A549 (cell line): ENCODE results near the gene TEFM. TPM values are rescaled to one million over a fixed set of nuclear protein-coding genes. Genes with fewer than 3 reads are reported as not detected.
A peak's percentile ranks its signal among the peaks of the same experiment; 100 is the strongest.

Experiments used
- ATAC-seq, 2 experiments: fragments of 200-7000 bp in 1 of 2; fragments of >200 bp in 1 of 2; cut with Nextera tagmentation in 1 of 2; cut with Tn5 transposase in 1 of 2; 3 replicates each; pipeline versions ENCODE4 v1.8.0 to v1.9.1; 2018 to 2020; ENCODE audit warnings: mild to moderate bottlenecking in 1 of 2, moderate library complexity in 1 of 2
- CTCF ChIA-PET: fragments of 300-600 bp; sonication (Branson Sonifier 250); formaldehyde crosslinking; extraction: SDS; loops from one replicate; lab custom pipeline; 2021; ENCODE audit warnings: antibody characterized with exemption, inconsistent platforms; lab: Yijun Ruan, JAX
- POLR2A ChIA-PET: fragments of 350-600 bp; formaldehyde crosslinking; extraction: SDS; loops from one replicate; lab custom pipeline; 2021; ENCODE audit warnings: antibody characterized with exemption, inconsistent platforms; lab: Yijun Ruan, JAX
- DNase-seq, 2 experiments: peaks; one replicate each; pipeline versions ENCODE4 v3.0.0 to v3.0.0-alpha.2; 2011 to 2016; ENCODE audit warnings: low read depth in 1 of 2, low spot score in 1 of 2
- FAIRE-seq: peaks from 2 replicates; lab custom pipeline; 2011; peaks lifted over from hg19 to GRCh38; lab: Jason Lieb, UNC
- H3K27ac ChIP-seq, 2 experiments: fragments of >200 bp; sonication (Bioruptor Twin); formaldehyde crosslinking; 3 replicates each; pipeline ENCODE4 v1.5.1; 2016 to 2017
- H3K4me1 ChIP-seq: fragments of >200 bp; sonication (Bioruptor Twin); formaldehyde crosslinking; 3 replicates; pipeline ENCODE4 v1.6.1; 2016
- H3K4me2 ChIP-seq: fragments of >200 bp; sonication (Bioruptor Twin); formaldehyde crosslinking; 3 replicates; pipeline ENCODE4 v1.6.1; 2016
- H3K4me3 ChIP-seq: fragments of >200 bp; sonication (Bioruptor Twin); formaldehyde crosslinking; 3 replicates; pipeline ENCODE4 v1.5.1; 2016
- H3K9me3 ChIP-seq: fragments of >200 bp; sonication (Bioruptor Twin); formaldehyde crosslinking; 3 replicates; pipeline ENCODE4 v1.6.1; 2016
- CBX2 ChIP-seq: fragments of 200-600 bp; sonication (generic); IDR thresholded peaks from 2 replicates; pipeline ENCODE4 v1.6.1; 2016; ENCODE audit warnings: low read depth, mild to moderate bottlenecking, borderline replicate concordance
- CBX8 ChIP-seq: fragments of 200-600 bp; sonication (generic); IDR thresholded peaks from 2 replicates; pipeline ENCODE4 v1.6.1; 2016
- EP300 ChIP-seq, 2 experiments: fragments of >200 bp; sonication (Bioruptor Twin); formaldehyde crosslinking; IDR thresholded peaks; 2 replicates in 1 of 2; 3 replicates in 1 of 2; pipeline ENCODE4 v1.6.1; 2016 to 2017
- JUNB ChIP-seq: fragments of >200 bp; sonication (Bioruptor Twin); formaldehyde crosslinking; IDR thresholded peaks from 2 replicates; pipeline ENCODE4 v1.6.1; 2016
- MAFK ChIP-seq: fragments of 450-650 bp; IDR thresholded peaks from 2 replicates; pipeline ENCODE4 v1.6.1; 2014; ENCODE audit not compliant: partially characterized antibody
- RCOR1 ChIP-seq: fragments of 150-350 bp; IDR thresholded peaks from 2 replicates; pipeline ENCODE4 v1.6.1; 2014; ENCODE audit warnings: antibody characterized with exemption, low read length, low read depth
- RNF2 ChIP-seq: fragments of 200-600 bp; sonication (generic); IDR thresholded peaks from 2 replicates; pipeline ENCODE4 v1.6.1; 2016; ENCODE audit warnings: low read depth, mild to moderate bottlenecking, antibody characterized with exemption, moderate library complexity, borderline replicate concordance
- ZFP36 ChIP-seq: fragments of 450-650 bp; IDR thresholded peaks from 2 replicates; pipeline ENCODE4 v1.6.1; 2014; ENCODE audit warnings: borderline replicate concordance; ENCODE audit not compliant: partially characterized antibody
- ZSCAN20 ChIP-seq: fragments of 250-450 bp; sonication (Bioruptor Pico); IDR thresholded peaks from 2 replicates; pipeline ENCODE4 v1.8.0; 2022; ENCODE audit warnings: mild to moderate bottlenecking, moderate library complexity
- WGBS: methylation state at CpG from one replicate; pipeline ENCODE4 v1.1.6; 2017; ENCODE audit errors: missing lambda C conversion rate; 5-methylcytosine and 5-hydroxymethylcytosine counted together
- polyA plus RNA-seq, 4 experiments: library from polyadenylated mRNA; depleted of rRNA in 3 of 4; stranded (reverse); fragments of >200 nt; fragmentation: RNase III in 1 of 4; extraction: RNeasy Plus Mini Kit Qiagen cat#74134 plus additional on column Dnase treatment in 1 of 4; gene quantifications; 2 replicates in 3 of 4; 3 replicates in 1 of 4; pipeline ENCODE4 v1.2.3, GENCODE V29; 2011 to 2017
- TF ChIP-seq, protein P1 (sequence below): fragments of >200 bp; sonication (Bioruptor Twin); formaldehyde crosslinking; IDR thresholded peaks from 2 replicates; pipeline ENCODE4 v1.6.1; 2016
- TF ChIP-seq, protein P2 (sequence below): fragments of 150-350 bp; IDR thresholded peaks from 2 replicates; pipeline ENCODE4 v1.6.1; 2014; ENCODE audit warnings: low read depth, mild to moderate bottlenecking, low read length
- TF ChIP-seq, protein P3 (sequence below): fragments of 250-450 bp; sonication (Bioruptor Pico); IDR thresholded peaks from 2 replicates; pipeline ENCODE4 v1.5.0; 2020; ENCODE audit warnings: low read depth, mild to moderate bottlenecking, moderate library complexity
- TF ChIP-seq, protein P4 (sequence below): fragments of 250-450 bp; sonication (Bioruptor Pico); IDR thresholded peaks from 2 replicates; pipeline ENCODE4 v1.5.0; 2021; ENCODE audit warnings: mild to moderate bottlenecking, moderate library complexity, borderline replicate concordance

TEFM gene
- polyA plus RNA-seq, 2 of the 4 experiments (the other 2 are of a cell fraction) = 26.8 to 27.5 TPM

DNA sequence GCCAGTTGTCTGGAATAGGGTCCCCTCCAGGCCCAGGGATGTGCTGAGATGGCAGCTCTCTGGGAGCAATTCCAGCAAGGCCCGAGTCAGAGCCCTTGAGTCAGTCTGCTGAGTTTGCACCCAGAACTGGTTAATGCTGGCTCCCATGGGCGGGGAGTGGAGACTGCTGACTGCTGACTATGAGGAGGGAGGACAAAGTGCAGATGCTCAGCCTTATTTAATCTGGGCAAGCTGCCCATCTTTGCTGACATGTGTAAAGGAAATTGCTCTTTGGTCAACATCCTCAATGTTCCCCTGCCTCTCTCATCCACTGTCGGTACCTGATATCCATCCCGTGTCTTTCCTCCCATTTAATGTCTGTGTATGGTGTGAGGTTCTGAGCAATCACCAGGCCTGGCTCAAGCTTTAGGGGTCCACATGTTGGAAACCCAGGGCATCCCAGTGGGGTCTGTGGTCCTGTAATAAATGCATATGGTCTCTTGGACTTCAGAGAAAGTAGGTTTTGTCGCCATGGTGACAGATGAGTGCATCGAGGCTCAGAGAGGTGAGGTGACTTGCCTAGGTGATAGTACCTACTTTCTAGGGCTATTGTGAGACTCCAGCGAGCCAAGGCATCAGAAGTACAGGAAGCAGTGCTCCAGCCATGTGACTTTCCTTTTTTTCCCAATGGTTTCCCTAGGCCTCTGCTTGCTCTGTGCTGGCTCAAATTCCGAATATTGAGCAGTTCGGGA lies 44.8 kb upstream of the TEFM start:
- peak; percentile 82 for TF ChIP-seq MAFK
- no peak for TF ChIP-seq CBX2
- TF ChIP-seq, protein P1, sequence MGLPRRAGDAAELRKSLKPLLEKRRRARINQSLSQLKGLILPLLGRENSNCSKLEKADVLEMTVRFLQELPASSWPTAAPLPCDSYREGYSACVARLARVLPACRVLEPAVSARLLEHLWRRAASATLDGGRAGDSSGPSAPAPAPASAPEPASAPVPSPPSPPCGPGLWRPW = no peak
- Histone ChIP-seq H3K4me2 (peak overlapping the region; percentile 15; the same call in 1 of the 3 replicates), H3K9me3 (no peaks in the 10 kb centered on the region), H3K4me1 (peaks cover 11% of the 10 kb centered on the region), H3K4me3 (no peak overlapping the region), H3K27ac (0 out of 6 replicates have a peak overlapping the region, but pooled peaks of 1 of the 2 experiments have one; percentile 4)
- 70% methylated on average over 9 of the region's 9 CpGs for whole genome bisulfite sequencing
- DNase-seq = peak in 1 of 2 experiments; percentile 81
- ChIA-PET POLR2A (no interaction called here), CTCF (interaction anchor here (1.2 to 1.3 kb wide), 2 partner anchors 10 to 16 kb away, joined by 3 to 6 read pairs; no protein-coding TSS in a partner anchor)
- ATAC-seq = peak; percentile 69 to 85
- FAIRE-seq = no peak

DNA sequence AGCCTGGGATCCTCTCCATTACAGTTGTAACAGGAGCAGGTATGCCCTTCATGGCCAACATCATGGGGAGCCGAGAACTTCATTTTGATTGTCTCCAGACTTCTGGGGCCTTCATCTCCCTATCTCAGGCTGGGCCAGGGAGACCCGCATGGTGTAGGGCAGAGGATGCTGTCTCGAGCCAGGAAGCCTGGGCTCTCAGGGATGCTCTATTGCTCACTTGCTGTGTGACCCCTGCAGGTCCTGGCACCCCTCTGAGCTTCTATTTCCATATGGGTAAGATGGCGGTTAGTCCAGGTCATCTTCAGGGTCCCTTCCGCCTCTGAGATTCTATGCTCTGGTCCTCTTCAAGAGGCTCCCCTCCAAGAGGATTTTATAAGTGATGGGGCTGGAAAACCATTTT lies 44.2 kb upstream of the TEFM start:
- CTCF ChIA-PET = interaction anchor here (0.7 to 1.2 kb wide), 2 partner anchors 16 to 489 kb away, joined by 3 read pairs; no protein-coding TSS in a partner anchor
- H3K9me3 ChIP-seq = no peaks in the 10 kb centered on the region
- FAIRE-seq (no peak), ATAC-seq (peak in 1 of 2 experiments; percentile 12; a peak in 1 of 6 replicates), DNase-seq (no peak)
- 93% methylated on average over 5 of the region's 5 CpGs for WGBS
- TF ChIP-seq RCOR1 (no peak), JUNB (no peak), EP300 (IDR thresholded peaks at IDR 0.05) (no peak), ZFP36 (no peak), MAFK (no peak), RNF2 (no peak)
- TF ChIP-seq, protein P2, sequence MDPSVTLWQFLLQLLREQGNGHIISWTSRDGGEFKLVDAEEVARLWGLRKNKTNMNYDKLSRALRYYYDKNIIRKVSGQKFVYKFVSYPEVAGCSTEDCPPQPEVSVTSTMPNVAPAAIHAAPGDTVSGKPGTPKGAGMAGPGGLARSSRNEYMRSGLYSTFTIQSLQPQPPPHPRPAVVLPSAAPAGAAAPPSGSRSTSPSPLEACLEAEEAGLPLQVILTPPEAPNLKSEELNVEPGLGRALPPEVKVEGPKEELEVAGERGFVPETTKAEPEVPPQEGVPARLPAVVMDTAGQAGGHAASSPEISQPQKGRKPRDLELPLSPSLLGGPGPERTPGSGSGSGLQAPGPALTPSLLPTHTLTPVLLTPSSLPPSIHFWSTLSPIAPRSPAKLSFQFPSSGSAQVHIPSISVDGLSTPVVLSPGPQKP = no peak
- TF ChIP-seq, protein P3, sequence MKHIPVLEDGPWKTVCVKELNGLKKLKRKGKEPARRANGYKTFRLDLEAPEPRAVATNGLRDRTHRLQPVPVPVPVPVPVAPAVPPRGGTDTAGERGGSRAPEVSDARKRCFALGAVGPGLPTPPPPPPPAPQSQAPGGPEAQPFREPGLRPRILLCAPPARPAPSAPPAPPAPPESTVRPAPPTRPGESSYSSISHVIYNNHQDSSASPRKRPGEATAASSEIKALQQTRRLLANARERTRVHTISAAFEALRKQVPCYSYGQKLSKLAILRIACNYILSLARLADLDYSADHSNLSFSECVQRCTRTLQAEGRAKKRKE = no peak
- TF ChIP-seq, protein P4, sequence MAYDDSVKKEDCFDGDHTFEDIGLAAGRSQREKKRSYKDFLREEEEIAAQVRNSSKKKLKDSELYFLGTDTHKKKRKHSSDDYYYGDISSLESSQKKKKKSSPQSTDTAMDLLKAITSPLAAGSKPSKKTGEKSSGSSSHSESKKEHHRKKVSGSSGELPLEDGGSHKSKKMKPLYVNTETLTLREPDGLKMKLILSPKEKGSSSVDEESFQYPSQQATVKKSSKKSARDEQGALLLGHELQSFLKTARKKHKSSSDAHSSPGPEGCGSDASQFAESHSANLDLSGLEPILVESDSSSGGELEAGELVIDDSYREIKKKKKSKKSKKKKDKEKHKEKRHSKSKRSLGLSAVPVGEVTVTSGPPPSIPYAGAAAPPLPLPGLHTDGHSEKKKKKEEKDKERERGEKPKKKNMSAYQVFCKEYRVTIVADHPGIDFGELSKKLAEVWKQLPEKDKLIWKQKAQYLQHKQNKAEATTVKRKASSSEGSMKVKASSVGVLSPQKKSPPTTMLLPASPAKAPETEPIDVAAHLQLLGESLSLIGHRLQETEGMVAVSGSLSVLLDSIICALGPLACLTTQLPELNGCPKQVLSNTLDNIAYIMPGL (CRISPR knock-in tag) = no peak
- TF ChIP-seq, protein P1 = no peak
- 0 out of 6 replicates have a peak overlapping the region, but pooled peaks of 1 of the 2 experiments have one; percentile 4 for H3K27ac ChIP-seq
- H3K4me2 ChIP-seq = peak overlapping the region; percentile 15; the same call in 1 of the 3 replicates
- POLR2A ChIA-PET = no interaction called here
- no peak overlapping the region for H3K4me3 ChIP-seq
- peaks cover 11% of the 10 kb centered on the region for H3K4me1 ChIP-seq

- ATAC-seq (no peak), FAIRE-seq (no peak), DNase-seq (no peak)
- ChIA-PET POLR2A (no interaction called here), CTCF (interaction anchor here (1.1 to 1.8 kb wide), 3 partner anchors 10 to 29 kb away, joined by 3 to 5 read pairs (median 3); no protein-coding TSS in a partner anchor)
- H3K4me3 ChIP-seq = no peak overlapping the region
- TF ChIP-seq CBX8 (no peak), ZSCAN20 (CRISPR knock-in tag) (no peak), JUNB (no peak), EP300 (IDR thresholded peaks at IDR 0.05) (no peak)
- TF ChIP-seq, protein P1 = no peak
- TF ChIP-seq, protein P3 = no peak
- WGBS = 94% methylated on average over 5 of the region's 5 CpGs
- H3K9me3 ChIP-seq = no peaks in the 10 kb centered on the region
- H3K27ac ChIP-seq = no peak overlapping the region
- no peak overlapping the region for H3K4me2 ChIP-seq
- peaks cover 11% of the 10 kb centered on the region for H3K4me1 ChIP-seq
Measured at GRCh38 chr17:30947796-30948195, 41.8 kb upstream of the TEFM start.
